HG03565 (cell line): ENCODE results near the gene CACNA2D1.
"Not testable (repeated sequence)": the region's sequence is repeated elsewhere in the genome, so short reads cannot be mapped to it uniquely, and the experiment has no call there.

Experiments used
- ATAC-seq: cut with Tn5 transposase; IDR thresholded peaks from one replicate; pipeline ENCODE4 v1.9.1; 2021; ENCODE audit warnings: mild to moderate bottlenecking, moderate library complexity; ENCODE audit not compliant: unreplicated experiment

The CACNA2D1 gene

GRCh38 chr7:82173400-82174021, 270.1 kb downstream of the CACNA2D1 start:
- ATAC-seq = no peak

GRCh38 chr7:82172881-82173280, 270.7 kb downstream of the CACNA2D1 start:
- ATAC-seq = no peak

- no peak for ATAC-seq
Measured at GRCh38 chr7:82172017-82172416, 271.6 kb downstream of the CACNA2D1 start.

- no peak for ATAC-seq
Measured at GRCh38 chr7:82167558-82168314, 275.8 kb downstream of the CACNA2D1 start.

- no peak for ATAC-seq
Measured at GRCh38 chr7:82166260-82167015, 277.1 kb downstream of the CACNA2D1 start.

GRCh38 chr7:82164813-82165212, 278.8 kb downstream of the CACNA2D1 start:
- no peak for ATAC-seq

GRCh38 chr7:82164410-82164809, 279.2 kb downstream of the CACNA2D1 start:
- ATAC-seq = no peak

- no peak for ATAC-seq
Measured at GRCh38 chr7:82163586-82163985, 280.0 kb downstream of the CACNA2D1 start.

- no peak for ATAC-seq
Measured at GRCh38 chr7:82162289-82162688, 281.3 kb downstream of the CACNA2D1 start.

GRCh38 chr7:82158327-82158726, 285.2 kb downstream of the CACNA2D1 start:
- ATAC-seq = no peak

GRCh38 chr7:82156893-82157292, 286.7 kb downstream of the CACNA2D1 start:
- no peak for ATAC-seq

GRCh38 chr7:82156168-82156567, 287.4 kb downstream of the CACNA2D1 start:
- no peak for ATAC-seq

- no peak for ATAC-seq
Measured at GRCh38 chr7:82154728-82155127, 288.8 kb downstream of the CACNA2D1 start.

- no peak for ATAC-seq
Measured at GRCh38 chr7:82153776-82154175, 289.8 kb downstream of the CACNA2D1 start.

- no peak for ATAC-seq
Measured at GRCh38 chr7:82152858-82153257, 290.7 kb downstream of the CACNA2D1 start.

- no peak for ATAC-seq
Measured at GRCh38 chr7:82146491-82146890, 297.1 kb downstream of the CACNA2D1 start.

GRCh38 chr7:82142263-82142864, 301.2 kb downstream of the CACNA2D1 start:
- no peak for ATAC-seq

- ATAC-seq = no peak
Measured at GRCh38 chr7:82141427-82141826, 302.1 kb downstream of the CACNA2D1 start.

GRCh38 chr7:82140608-82141007, 303.0 kb downstream of the CACNA2D1 start:
- ATAC-seq = not testable (repeated sequence)

- no peak for ATAC-seq
Measured at GRCh38 chr7:82131215-82131614, 312.4 kb downstream of the CACNA2D1 start.

GRCh38 chr7:82129091-82129490, 314.5 kb downstream of the CACNA2D1 start:
- ATAC-seq = no peak
